ENCODE results near the gene ATP6V1G2.

DNA sequence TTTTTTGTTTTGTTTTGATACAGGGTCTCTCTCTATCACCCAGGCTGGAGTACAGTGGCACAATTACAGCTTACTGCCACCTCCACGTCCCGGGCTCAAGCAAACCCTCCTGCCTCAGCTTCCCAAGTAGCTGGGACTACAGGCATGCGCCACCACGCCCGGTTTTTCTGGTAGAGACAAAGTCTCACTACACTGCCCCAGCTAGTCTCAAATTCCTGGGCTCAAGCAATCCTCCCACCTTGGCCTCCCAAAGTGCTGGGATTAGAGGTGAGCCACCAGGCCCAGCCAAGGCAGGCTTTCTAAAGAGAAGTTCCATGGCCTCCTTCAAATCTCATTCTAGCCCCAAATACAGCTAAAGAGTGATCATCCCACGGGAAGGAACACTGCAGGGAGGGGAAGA is 12.4 kb downstream of the ATP6V1G2 start:
- no peak for TF ChIP-seq POLR2A (IDR thresholded peaks at IDR 0.05)
- TF ChIP-seq, protein P1, sequence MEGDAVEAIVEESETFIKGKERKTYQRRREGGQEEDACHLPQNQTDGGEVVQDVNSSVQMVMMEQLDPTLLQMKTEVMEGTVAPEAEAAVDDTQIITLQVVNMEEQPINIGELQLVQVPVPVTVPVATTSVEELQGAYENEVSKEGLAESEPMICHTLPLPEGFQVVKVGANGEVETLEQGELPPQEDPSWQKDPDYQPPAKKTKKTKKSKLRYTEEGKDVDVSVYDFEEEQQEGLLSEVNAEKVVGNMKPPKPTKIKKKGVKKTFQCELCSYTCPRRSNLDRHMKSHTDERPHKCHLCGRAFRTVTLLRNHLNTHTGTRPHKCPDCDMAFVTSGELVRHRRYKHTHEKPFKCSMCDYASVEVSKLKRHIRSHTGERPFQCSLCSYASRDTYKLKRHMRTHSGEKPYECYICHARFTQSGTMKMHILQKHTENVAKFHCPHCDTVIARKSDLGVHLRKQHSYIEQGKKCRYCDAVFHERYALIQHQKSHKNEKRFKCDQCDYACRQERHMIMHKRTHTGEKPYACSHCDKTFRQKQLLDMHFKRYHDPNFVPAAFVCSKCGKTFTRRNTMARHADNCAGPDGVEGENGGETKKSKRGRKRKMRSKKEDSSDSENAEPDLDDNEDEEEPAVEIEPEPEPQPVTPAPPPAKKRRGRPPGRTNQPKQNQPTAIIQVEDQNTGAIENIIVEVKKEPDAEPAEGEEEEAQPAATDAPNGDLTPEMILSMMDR (IDR thresholded peaks at IDR 0.05): no peak
